Thyroid gland (tissue), 4 donors: Measurements from ENCODE around the gene USP15. TPM values are rescaled to one million over a fixed set of nuclear protein-coding genes. Genes with fewer than 3 reads are reported as not detected.
"Not testable (repeated sequence)": the region's sequence is repeated elsewhere in the genome, so short reads cannot be mapped to it uniquely, and the experiment has no call there.

Experiments used
- DNase-seq, 2 donors: peaks; one replicate each; pipeline ENCODE4 v3.0.0-alpha.2; 2019
- H3K27ac ChIP-seq, 3 donors: fragments of 200-600 bp; sonication (generic); 1 replicate in 2 of 3; 2 replicates in 1 of 3; pipeline ENCODE4 v1.5.1; 2016 to 2019; ENCODE audit warnings: mild to moderate bottlenecking in 1 of 3, moderate library complexity in 1 of 3
- H3K27me3 ChIP-seq: fragments of 200-600 bp; sonication (generic); one replicate; pipeline ENCODE4 v1.5.1; 2019
- H3K36me3 ChIP-seq, 2 donors: fragments of 200-600 bp; sonication (generic); one replicate each; pipeline ENCODE4 v1.5.1; 2016 to 2019
- H3K4me1 ChIP-seq, 2 donors: fragments of 200-600 bp; sonication (generic); one replicate each; pipeline ENCODE4 v1.5.1; 2017 to 2019
- H3K4me3 ChIP-seq, 3 donors: fragments of 200-600 bp; sonication (generic); replicated peaks in 1 of 3; 1 replicate in 2 of 3; 2 replicates in 1 of 3; pipeline ENCODE4 v1.5.1; 2016; ENCODE audit warnings: mild to moderate bottlenecking in 1 of 3
- H3K9me3 ChIP-seq: fragments of 200-600 bp; sonication (generic); one replicate; pipeline ENCODE4 v1.5.1; 2017
- CTCF ChIP-seq, 6 experiments: fragments of 200-600 bp in 3 of 6; fragments of 450-650 bp in 3 of 6; sonication (generic) in 3 of 6; IDR thresholded peaks; one replicate each; pipeline ENCODE4 v1.5.1; 2016 to 2019; ENCODE audit warnings: antibody characterized with exemption in 6 of 6, mild to moderate bottlenecking in 2 of 6, inconsistent platforms in 1 of 6, moderate library complexity in 1 of 6
- POLR2A ChIP-seq, 2 donors: fragments of 450-650 bp; IDR thresholded peaks; one replicate each; pipeline ENCODE4 v1.6.1; 2017; ENCODE audit warnings: antibody characterized with exemption in 2 of 2, mild to moderate bottlenecking in 2 of 2, moderate library complexity in 1 of 2
- WGBS, 2 donors: methylation state at CpG; one replicate each; pipeline ENCODE4 v1.1.5; 2017; 5-methylcytosine and 5-hydroxymethylcytosine counted together
- intact Hi-C: fragments of 100-400 bp; cut with DNase I; formaldehyde crosslinking; loops from one replicate; pipeline ENCODE4 v1.15.1; 2023
- total RNA-seq, 4 donors: library from RNA; depleted of rRNA; stranded (reverse); fragments of >200 nt; gene quantifications; one replicate each; pipeline ENCODE4 v1.2.3, GENCODE V29; 2016

USP15 gene
- total RNA-seq, 4 donors from 2014 or later, result 57.3 to 139 (median 70.2) TPM

GRCh38 chr12:62361048-62361447 lies 100.8 kb downstream of the USP15 start:
- Histone ChIP-seq H3K9me3 (no peaks in the 10 kb centered on the region), H3K27me3 (no peaks in the 10 kb centered on the region), H3K27ac (no peak overlapping the region), H3K4me1 (no peaks in the 10 kb centered on the region), H3K36me3 (no peaks in the 10 kb centered on the region), H3K4me3 (no peak overlapping the region)
- intact Hi-C loops, result no loop called here
- WGBS, 2 donors, result 90 to 92% methylated on average over 2 of the region's 2 CpGs
- no peak for TF ChIP-seq POLR2A (IDR thresholded peaks at IDR 0.05)
- no peak for TF ChIP-seq CTCF (IDR thresholded peaks at IDR 0.05)
- DNase-seq, result no peak

- no peaks in the 10 kb centered on the region for H3K27me3 ChIP-seq
- TF ChIP-seq CTCF (IDR thresholded peaks at IDR 0.05), result no peak
- no peak for TF ChIP-seq POLR2A (IDR thresholded peaks at IDR 0.05)
- WGBS, 2 donors, result 94 to 96% methylated on average over 4 of the region's 4 CpGs
- DNase-seq, result no peak
- intact Hi-C loops, result no loop called here
- peaks cover 0 to 1% of the 10 kb centered on the region in 2 donors for H3K36me3 ChIP-seq
- no peaks in the 10 kb centered on the region for H3K4me1 ChIP-seq
- no peak overlapping the region for H3K27ac ChIP-seq
- no peaks in the 10 kb centered on the region for H3K9me3 ChIP-seq
- H3K4me3 ChIP-seq, result no peak overlapping the region
Observed at GRCh38 chr12:62363506-62363905, 103.3 kb downstream of the USP15 start.

GRCh38 chr12:62364697-62365096 lies 104.5 kb downstream of the USP15 start:
- H3K36me3 ChIP-seq, intact Hi-C loops, H3K27ac ChIP-seq, H3K4me1 ChIP-seq, H3K4me3 ChIP-seq, H3K9me3 ChIP-seq, H3K27me3 ChIP-seq, DNase-seq: not testable (repeated sequence)
- WGBS, 2 donors, result 98 to 100% methylated on average over 1 of the region's 1 CpG

GRCh38 chr12:62365846-62366245 lies 105.6 kb downstream of the USP15 start:
- H3K4me1 ChIP-seq, DNase-seq, H3K36me3 ChIP-seq, H3K4me3 ChIP-seq, H3K27me3 ChIP-seq, intact Hi-C loops, H3K27ac ChIP-seq, H3K9me3 ChIP-seq: not testable (repeated sequence)
- 98 to 100% methylated on average over 1 of the region's 1 CpG for WGBS, 2 donors

GRCh38 chr12:62368430-62369223 lies 108.4 kb downstream of the USP15 start:
- intact Hi-C loops, H3K9me3 ChIP-seq, H3K27ac ChIP-seq, H3K4me3 ChIP-seq, DNase-seq, H3K4me1 ChIP-seq, H3K36me3 ChIP-seq, H3K27me3 ChIP-seq: not testable (repeated sequence)
- whole genome bisulfite sequencing, 2 donors, result 98 to 100% methylated on average over 3 of the region's 3 CpGs

GRCh38 chr12:62370189-62370588 lies 110.0 kb downstream of the USP15 start:
- H3K36me3 ChIP-seq, result peaks cover 0 to 3% of the 10 kb centered on the region in 2 donors
- H3K4me3 ChIP-seq, result no peak overlapping the region
- no peaks in the 10 kb centered on the region for H3K27me3 ChIP-seq
- H3K9me3 ChIP-seq, result no peaks in the 10 kb centered on the region
- H3K27ac ChIP-seq, result no peak overlapping the region
- intact Hi-C loops, result no loop called here
- DNase-seq, result no peak
- TF ChIP-seq CTCF (IDR thresholded peaks at IDR 0.05) (no peak), POLR2A (IDR thresholded peaks at IDR 0.05) (no peak)
- no peaks in the 10 kb centered on the region for H3K4me1 ChIP-seq
- WGBS, 2 donors, result 99% methylated on average over 3 of the region's 3 CpGs
